HG03175 (cell line): ENCODE measurements around the gene GADD45G.

Experiments used
- ATAC-seq: cut with Tn5 transposase; IDR thresholded peaks from one replicate; pipeline ENCODE4 v1.9.1; 2021; ENCODE audit warnings: mild to moderate bottlenecking, moderate library complexity; ENCODE audit not compliant: unreplicated experiment

Gene GADD45G

DNA sequence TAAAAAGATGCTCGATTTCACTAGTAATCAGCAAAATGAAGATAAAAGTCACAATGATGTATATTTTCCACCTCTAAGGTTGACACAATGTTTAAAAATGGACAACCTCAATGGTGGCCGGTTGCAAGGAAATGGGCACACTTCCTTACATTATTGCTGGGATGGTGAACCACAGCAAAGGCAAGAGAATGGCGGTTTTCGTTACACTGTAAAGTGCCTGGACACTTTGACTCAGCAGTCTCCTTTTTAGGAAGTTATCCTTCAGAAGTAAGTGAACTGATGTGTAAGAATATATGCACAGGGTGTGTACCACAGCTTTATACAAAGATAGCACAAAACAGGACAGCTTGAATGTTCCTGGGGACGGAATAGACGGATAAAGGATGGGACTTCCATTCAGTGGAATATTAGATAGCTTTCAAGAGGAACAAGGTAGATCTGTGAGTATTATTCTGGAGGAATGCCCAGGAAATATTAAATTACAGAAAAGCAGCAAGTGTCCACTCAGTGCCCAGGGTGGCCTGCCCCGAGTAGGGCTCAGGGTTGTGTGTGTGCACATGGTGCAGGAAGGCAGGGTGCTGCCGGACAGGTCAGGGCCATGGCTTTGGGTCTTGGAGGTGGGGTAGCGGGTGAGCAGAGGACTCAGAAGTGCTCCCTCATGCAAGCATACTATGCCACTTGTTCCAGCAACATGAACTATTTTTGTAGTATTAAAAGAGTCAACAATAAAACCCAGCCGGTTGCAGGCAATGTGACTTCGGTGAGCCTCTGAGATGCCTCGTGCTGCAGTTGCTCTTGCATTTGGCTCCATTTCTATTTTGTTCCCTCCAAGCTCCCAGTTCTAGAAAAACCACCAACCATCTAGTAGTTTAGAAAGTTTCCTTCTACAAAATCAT is 24.5 kb downstream of the GADD45G start:
- ATAC-seq, result no peak

- no peak for ATAC-seq
Measured at GRCh38 chr9:89630508-89630907, 25.7 kb downstream of the GADD45G start.

- no peak for ATAC-seq
Measured at GRCh38 chr9:89631384-89631783, 26.6 kb downstream of the GADD45G start.

DNA sequence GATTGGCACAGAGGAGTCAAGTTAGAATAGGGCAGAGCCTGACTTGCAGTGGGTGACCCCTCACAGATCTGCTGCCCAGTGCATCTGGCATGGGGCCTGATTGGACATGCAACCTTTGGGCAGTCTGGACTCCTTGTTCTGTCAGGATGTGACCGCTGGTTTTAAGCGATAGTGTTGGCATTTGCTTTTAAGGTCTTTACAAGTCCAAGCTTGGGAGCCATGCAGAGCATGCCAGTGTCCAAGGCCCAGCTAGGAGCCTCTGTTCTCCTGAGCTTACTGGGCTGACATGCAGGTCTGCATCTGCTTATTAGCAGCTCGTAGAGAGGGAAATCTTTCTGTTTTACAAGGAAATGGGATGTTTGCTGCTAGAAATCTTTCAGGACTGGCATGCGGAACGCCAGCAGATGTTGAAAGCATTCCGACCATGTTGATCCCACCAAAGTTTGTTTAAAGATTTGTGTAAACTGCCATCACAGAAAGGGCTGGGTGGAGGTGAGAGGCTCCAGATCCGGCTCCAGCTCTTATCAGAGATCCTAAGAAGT is 27.5 kb downstream of the GADD45G start:
- no peak for ATAC-seq

DNA sequence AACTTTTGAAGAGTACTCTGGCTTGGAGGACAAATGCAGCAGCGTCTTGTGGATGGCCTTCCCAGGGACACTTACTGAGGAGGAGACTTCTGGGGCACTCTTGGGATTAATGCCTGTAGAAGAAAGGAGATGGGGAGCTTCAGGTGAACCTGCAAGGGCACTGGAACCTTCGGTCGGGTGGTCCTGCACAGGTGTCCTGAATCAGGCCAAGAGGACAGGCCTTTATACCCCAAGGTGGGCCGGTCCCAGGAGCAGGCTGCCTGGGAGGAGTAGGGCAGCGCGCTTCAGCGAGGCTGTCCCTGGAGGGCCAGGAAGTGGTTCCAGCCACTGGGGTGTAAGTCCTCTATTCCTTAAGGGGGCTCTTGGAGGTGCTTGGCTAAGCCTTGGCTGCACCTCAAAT is 27.9 kb downstream of the GADD45G start:
- ATAC-seq, result no peak

DNA sequence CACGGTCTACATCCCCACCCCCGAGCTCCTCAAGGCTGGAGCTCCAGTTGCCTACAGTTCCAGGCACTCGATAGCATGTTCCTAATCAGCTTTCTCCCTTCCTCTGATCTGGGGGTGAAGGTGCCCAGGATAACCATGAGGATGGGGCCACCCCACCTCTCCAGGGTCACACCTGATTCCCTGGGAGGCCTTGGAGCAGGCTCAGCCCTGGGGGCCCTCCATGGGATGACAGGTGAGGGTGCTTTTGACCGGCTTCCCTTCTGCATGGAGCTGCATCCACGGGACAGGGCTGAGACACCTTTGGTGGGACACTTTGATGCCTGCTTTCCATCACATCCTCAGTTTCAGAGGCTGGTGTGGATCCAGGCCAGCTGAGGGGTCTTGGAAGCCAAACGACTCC is 28.6 kb downstream of the GADD45G start:
- ATAC-seq, result no peak

- no peak for ATAC-seq
Measured at GRCh38 chr9:89633920-89634319, 29.1 kb downstream of the GADD45G start.

GRCh38 chr9:89634995-89635742 is 30.4 kb downstream of the GADD45G start:
- no peak for ATAC-seq

- ATAC-seq, result no peak
Measured at GRCh38 chr9:89635816-89636215, 31.0 kb downstream of the GADD45G start.

GRCh38 chr9:89637787-89638186 is 33.0 kb downstream of the GADD45G start:
- ATAC-seq, result no peak

- no peak for ATAC-seq
Measured at GRCh38 chr9:89638359-89638758, 33.5 kb downstream of the GADD45G start.

DNA sequence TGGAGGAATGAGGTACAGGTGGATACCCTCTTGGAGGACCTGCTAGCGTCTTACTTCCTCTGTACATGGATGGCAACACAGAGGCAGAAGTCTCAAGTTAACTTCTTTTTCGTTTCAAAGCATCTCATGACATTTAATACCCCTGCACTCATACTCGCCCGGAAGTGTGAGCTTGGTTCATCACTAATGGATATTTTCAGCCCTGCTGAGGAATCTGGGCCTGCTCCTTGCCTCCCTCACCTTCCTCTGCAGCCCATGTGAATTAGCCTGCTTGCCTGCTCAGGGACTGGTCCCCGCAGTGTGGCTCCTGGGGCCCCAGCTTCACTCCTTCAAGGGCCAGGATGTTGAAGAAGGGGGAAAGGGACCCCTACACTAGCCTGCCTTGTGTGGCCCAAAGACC is 34.1 kb downstream of the GADD45G start:
- no peak for ATAC-seq

GRCh38 chr9:89639367-89639795 is 34.6 kb downstream of the GADD45G start:
- no peak for ATAC-seq

DNA sequence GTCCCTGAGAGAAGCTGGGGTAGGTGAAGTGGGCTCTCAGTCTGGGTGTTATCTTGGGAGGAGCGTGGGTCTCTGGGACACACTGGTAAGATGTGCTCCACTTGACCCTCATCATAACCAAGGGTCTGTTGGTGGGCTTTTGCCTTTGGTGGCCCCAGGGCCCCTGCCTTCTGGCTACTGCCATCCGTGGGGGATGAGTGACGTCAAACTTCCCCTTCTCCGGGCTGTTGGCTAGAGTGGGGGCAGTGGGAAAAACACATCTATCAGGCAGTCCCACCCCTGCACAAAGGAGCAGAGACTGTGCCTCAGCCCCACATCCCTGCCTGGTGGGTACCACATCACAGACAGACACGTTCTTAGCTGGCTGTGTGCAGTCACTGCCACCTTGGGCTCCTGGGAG is 35.1 kb downstream of the GADD45G start:
- ATAC-seq, result no peak

DNA sequence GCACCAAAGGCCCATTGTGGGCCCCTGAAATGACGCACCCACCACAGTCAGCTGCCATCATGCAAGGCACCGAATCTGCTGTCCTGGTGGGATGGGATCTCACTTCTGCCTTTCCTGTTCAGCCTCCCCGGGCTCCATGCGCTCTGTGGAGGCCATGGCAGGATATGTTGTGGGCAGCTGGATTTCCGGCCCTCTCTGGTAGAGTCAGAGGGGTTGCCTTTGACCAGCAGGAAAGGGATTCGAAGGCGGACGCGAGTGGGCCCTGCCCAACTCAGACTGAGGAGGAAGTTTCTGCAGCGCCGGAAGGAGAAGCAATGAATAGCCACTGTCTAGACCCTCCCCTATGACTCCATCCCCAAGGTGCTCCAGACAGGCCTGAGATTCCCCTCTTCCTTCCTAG is 35.5 kb downstream of the GADD45G start:
- ATAC-seq, result no peak

DNA sequence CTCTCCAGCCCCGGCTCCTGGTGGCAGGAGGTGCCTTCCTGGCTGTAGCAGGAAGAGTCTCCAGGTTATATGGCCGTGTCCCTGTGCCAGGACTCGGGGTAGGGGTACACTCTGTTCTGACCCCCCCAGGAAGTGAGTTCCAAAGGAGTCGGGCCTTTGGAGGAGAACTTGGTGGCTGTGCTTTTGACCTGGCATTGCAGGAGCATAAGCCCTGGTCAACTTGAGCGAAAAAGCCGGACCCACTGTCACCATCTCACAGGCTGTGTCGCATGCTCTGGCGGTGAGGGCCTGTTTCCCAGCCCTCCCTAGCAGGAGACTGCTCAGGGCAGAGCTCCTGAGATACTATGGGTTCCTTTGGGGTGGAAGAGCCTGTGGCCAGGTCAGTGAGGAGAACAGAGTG is 36.0 kb downstream of the GADD45G start:
- ATAC-seq, result no peak

DNA sequence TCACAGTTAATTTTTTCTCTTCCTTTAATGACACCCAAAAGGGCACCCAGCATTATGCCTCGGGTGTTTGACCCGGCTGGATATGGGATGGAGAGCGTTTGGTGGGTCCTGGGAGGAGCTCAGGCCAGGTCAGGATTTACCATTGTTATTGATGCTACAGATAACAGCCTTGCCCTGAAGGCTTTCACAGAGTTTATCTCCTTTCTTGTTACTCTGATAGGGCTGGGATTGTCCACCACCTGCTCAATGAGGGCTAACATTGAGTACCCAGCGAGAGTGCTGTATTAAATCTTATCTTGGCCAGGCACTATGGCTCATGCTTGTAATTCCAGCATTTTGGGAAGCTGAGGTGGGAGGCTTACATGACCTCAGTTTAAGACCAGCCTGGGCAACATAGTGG is 37.2 kb downstream of the GADD45G start:
- ATAC-seq, result no peak

DNA sequence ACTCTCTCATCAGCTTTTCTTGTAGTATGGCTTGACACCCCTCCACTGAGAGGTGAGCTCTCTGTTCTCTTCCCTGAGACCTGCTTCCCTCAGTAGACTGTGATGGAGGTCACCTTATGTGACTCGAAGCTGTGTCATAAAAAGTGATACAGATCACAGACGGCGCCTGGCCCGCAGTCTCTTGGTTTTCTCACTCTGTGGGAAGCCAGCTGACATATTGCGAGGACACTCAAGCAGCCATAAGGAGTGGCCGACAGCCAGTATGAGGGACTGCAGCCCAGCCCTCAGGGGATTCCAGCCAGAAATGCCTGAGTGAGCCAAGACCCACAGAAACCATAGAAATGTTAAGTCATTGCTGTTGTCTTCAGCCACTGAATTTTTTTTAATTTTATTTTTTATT is 38.0 kb downstream of the GADD45G start:
- ATAC-seq, result no peak

DNA sequence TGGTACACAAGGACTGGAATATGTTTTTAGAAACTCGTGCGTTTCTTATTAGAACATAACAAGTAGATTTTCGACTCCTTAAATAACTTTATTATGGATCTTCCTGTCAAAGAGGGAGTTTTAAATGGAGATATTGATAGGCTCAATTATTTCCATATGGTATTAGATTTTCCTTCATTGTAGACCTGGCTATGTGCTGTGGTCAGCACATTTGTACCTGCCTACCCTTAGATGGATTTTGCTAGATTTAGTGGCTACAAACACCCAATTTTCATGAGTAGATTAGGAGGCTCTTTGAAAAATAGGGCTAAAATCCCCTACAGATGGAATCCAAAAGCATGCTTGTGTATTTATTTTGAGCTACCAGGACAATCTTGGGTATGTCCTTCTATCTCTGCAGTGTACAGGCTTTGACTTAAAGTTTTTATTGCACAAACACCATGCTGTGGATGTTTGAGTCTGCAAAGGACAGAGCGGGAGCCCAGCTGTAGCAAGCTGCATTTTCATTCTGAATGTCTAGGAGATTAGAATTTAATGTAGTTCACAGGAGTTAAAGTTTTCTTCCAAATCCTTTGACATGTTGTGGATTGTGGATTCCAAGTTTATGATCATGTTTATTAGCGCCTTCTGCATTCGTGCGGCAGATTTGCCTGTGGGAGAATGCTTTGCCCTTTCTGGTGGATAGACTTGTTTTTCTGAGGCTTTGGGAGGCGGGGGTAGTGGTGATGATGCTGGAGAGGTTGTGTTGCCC is 41.6 kb downstream of the GADD45G start:
- no peak for ATAC-seq

- no peak for ATAC-seq
Measured at GRCh38 chr9:89647366-89648128, 42.7 kb downstream of the GADD45G start.
